GM19328 (cell line): ENCODE data around the gene WNT2.
"Not testable (repeated sequence)": the region's sequence is repeated elsewhere in the genome, so short reads cannot be mapped to it uniquely, and the experiment has no call there.

Experiments
- ATAC-seq: cut with Tn5 transposase; IDR thresholded peaks from one replicate; pipeline ENCODE4 v1.9.1; 2021; ENCODE audit warnings: mild to moderate bottlenecking, moderate library complexity; ENCODE audit not compliant: unreplicated experiment

The WNT2 gene

DNA sequence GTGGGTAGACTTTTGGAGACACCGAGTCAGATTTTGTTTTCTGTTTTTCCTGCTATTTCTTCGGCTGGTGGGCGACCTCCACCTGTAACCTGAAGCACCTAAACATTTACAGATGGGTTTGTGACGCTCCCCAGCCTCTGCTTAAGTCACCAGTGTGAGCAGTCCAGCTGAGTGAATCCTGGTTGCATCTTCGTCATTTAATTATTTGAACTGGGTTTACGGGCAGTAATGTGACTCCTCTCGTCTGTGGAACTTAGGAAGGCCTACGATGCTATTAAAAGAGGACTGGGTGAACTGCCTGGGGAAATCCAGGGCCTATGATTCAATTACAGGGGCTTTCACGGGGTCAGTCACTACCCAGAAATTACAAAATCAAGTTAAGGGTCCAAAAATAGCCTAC lies 52.5 kb downstream of the WNT2 start:
- no peak for ATAC-seq

DNA sequence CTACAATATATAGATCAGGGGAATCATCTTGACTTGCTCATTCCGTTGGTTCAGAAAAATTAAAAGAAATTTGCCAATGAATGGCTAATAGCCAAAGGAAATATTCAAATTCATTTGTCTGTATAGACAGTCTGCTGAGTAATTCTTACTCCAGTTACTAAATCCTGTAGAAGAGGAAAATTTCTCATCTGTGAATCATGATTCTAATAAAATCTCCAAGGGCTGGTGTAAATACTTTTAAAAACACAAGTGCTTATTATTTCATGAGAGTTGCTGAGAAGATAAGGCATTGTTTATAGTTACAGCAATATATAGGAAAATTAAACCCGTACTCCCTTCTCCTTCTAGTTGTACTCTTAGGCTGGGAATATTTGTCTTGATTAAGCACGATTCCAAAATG lies 53.0 kb downstream of the WNT2 start:
- no peak for ATAC-seq

DNA sequence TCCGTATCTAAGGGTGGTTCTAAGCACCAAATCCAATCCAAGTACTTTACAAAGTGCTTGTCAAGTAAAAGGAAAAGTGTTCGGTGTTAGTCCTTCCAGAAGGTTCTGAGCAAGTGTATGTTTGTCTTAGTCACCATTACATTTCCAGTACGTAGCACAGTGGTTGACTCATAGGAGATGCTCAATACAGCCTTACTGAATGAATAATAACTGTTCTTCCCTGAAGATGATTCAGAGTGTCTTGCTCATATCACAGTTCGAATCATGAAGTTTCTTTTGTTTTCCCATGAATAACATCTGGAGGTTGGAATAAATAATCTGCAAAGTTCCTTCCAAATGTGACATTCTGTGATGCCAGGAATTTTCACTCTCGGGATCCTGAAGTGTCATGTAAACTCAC lies 53.4 kb downstream of the WNT2 start:
- ATAC-seq = no peak

GRCh38 chr7:117264716-117265115 lies 58.1 kb downstream of the WNT2 start:
- ATAC-seq = no peak

DNA sequence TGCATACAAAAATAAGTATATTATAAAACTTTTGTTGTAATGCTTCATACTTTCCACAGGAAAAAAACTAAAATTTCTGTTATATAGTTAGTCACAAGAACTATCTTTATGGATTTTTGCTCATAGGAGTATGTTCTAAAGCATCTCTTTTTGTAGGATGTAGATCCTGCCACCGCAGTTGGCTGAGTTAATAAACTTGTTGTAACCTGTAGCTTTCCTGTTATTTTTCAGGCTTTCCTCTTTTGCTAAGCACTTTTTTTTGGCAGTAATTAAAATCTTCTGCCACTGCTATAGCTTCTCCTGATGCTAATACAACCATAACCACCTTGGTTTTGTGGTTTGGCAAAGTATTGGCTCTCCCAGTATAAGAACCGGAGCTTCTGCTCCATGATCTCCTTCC lies 60.3 kb downstream of the WNT2 start:
- no peak for ATAC-seq

DNA sequence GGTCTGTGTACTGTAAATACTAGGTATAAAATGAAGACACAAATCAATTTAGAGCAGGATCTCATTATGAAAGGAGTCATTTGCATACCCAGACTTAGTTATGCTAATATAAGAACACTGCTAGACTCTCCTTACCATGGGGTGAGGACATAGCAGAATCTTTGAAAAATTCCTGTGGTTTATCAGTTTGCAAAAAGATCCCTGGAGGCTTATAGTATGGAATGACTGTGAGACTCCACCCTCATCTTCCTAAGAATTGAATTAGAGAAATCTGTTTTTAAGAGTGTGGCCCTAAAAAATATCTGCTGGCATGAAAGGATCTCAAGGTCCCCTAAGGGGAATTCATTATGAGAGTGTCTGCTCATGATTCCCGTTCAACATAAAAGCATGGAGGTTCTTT lies 63.2 kb downstream of the WNT2 start:
- peak; percentile 25 for ATAC-seq

GRCh38 chr7:117251687-117252086 lies 71.2 kb downstream of the WNT2 start:
- ATAC-seq = peak; percentile 65

DNA sequence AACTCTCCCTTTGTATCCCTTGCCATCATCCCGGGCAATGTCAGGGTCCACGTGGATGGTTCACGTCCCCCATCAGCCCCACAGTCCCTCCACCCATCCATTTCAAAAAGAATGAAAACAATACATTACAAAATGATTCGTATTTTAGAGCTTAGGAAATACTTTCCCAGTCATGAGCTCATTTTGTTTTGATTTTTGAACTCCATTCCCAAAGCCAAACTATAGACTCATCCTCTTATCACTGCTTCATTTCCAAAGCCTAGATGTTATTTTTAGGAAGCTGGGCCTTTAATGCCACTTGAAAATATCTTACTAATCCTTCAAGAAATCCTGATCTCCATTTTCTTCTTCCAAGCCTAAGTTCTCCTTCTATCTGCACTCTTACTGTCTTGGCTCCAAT lies 72.1 kb downstream of the WNT2 start:
- ATAC-seq = no peak

GRCh38 chr7:117250245-117250644 lies 72.6 kb downstream of the WNT2 start:
- ATAC-seq = no peak

- no peak for ATAC-seq
These were observed 73.2 kb downstream of the WNT2 start for GRCh38 chr7:117249696-117250095.

DNA sequence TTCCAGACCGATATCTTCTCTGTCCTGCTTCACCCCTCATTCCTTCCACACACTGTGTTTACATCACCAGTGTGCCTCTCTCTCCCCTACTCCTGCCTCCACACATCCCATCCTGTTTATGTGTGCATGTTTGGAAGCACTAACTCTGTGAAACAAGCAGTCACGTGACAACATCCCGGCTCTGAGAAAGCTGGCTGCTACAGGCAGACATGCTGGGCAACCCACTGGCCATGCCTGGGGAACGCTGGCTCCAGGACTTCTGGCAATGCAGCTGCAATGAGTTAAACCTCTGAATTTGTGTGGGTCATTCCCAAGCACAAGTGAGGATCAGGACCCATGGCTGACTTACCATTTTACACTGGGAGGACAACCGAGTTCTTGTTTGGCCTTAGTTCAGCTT lies 74.0 kb downstream of the WNT2 start:
- no peak for ATAC-seq

GRCh38 chr7:117247809-117248208 lies 75.0 kb downstream of the WNT2 start:
- ATAC-seq = no peak

DNA sequence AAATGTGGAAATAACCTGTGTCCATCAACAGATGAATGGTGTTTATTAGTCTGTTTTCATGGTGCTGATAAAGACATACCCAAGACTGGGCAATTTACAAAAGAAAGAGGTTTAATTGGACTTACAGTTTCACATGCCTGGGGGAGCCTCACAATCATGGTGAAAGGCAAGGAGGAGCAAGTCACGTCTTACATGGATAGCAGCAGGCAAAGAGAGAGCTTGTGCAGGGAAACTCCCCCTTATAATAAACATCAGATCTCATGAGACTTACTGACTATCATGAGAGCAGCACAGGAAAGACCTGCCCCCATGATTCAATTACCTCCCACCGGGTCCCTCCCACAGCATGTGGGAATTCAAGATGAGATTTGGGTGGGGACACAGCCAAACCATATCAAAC lies 77.2 kb downstream of the WNT2 start:
- ATAC-seq = not testable (repeated sequence)

DNA sequence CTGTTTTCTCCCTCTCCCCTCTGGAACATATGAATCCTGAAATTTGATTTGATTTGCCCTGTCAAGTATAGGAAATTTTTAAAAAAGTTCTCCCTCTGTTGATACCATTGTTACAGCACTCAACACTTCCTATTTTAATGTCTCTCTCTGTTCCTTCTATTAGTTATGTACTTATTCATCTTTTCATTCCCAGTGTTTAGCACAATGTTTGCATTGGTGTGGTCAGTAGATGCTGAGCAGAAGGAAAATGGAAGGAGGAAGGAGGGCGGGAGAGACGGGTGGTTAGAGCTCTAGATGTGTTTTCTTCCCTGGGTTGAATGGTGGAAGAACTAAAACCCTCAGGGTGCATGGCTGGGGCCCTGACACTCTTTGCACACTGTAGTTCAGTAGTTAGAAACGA lies 79.5 kb downstream of the WNT2 start:
- ATAC-seq = no peak

DNA sequence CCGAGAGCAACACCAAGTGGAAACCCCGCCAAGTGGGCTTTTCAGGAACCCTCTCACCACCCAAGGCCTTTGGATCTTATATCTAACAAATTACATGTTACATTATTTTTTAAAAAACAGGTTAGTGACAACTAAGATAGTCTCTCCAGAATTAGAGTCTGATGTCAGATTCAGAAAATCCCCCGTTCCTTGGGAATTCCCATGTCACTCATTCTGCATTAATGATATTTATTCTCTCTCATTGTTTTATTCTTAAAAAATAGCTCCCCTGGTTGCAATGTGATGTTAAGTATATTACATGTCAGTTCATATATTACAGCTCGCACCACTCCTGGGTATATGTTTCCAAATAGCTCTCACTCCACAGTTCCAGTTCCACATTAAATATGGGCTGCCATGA lies 81.8 kb downstream of the WNT2 start:
- no peak for ATAC-seq

GRCh38 chr7:117238937-117239336 lies 83.9 kb downstream of the WNT2 start:
- ATAC-seq = no peak

GRCh38 chr7:117238472-117238871 lies 84.4 kb downstream of the WNT2 start:
- no peak for ATAC-seq

GRCh38 chr7:117237646-117238045 lies 85.2 kb downstream of the WNT2 start:
- ATAC-seq = no peak

DNA sequence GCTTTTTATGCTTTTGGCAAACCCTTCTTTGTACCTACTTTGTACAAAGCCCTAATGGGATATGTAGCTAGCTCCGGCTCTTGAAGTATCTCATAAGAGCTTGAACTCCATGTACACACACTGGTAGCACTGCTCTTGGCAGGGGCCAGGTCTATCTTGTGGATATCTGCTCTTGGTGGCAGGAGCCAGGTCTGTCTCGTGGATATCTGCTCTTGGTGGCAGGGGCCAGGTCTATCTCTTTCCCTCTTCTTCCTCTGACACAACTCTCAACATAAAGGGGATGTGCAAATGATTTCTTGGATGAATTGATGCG lies 91.9 kb downstream of the WNT2 start:
- no peak for ATAC-seq

GRCh38 chr7:117230276-117231046 lies 92.4 kb downstream of the WNT2 start:
- peak; percentile 61 for ATAC-seq

- no peak for ATAC-seq
These were observed 93.5 kb downstream of the WNT2 start for GRCh38 chr7:117229350-117229749.

GRCh38 chr7:117227091-117227490 lies 95.8 kb downstream of the WNT2 start:
- no peak for ATAC-seq

GRCh38 chr7:117225536-117225935 lies 97.3 kb downstream of the WNT2 start:
- no peak for ATAC-seq
